HCT116 (cell line): ENCODE measurements around the gene HS6ST3. TPM values are rescaled to one million over a fixed set of nuclear protein-coding genes. Genes with fewer than 3 reads are reported as not detected.

ENCODE experiments used
- ATAC-seq: fragments of 200-7000 bp; cut with Tn5 transposase; 2 replicates; pipeline ENCODE4 v1.9.1; 2020; ENCODE audit warnings: mild to moderate bottlenecking, moderate library complexity
- BruUV-seq: library from RNA; stranded (reverse); fragments of 400-500 nt; replicated peaks from 2 replicates; lab custom pipeline; 2021; lab: Mats Ljungman, UMichigan
- CTCF ChIA-PET: fragments of 300-600 bp; sonication (Branson Sonifier 250); formaldehyde crosslinking; loops from one replicate; lab custom pipeline; 2021; ENCODE audit warnings: antibody characterized with exemption; lab: Charles Lee
- POLR2A ChIA-PET: fragments of 300-600, 350-600 bp; sonication (Branson Sonifier 250); formaldehyde crosslinking; loops from one replicate; lab custom pipeline; 2021; ENCODE audit warnings: antibody characterized with exemption; lab: Charles Lee
- RAD21 ChIA-PET, 2 experiments: fragments of 300-600 bp; sonication (Branson Sonifier 250); formaldehyde crosslinking; loops; one replicate each; lab custom pipeline; 2023; ENCODE audit warnings: low total read pairs in 2 of 2; ENCODE audit not compliant: uncharacterized antibody in 2 of 2, unreplicated experiment in 2 of 2, low non-redundant PET in 1 of 2; lab: Charles Lee
- DNase-seq: peaks from one replicate; pipeline ENCODE4 v3.0.0-alpha.2; 2010; ENCODE audit warnings: low read depth, low spot score
- H2AFZ ChIP-seq: fragments of 200-600 bp; shearing (Covaris generic), sonication (generic); 2 replicates; pipeline ENCODE4 v1.6.1; 2017; ENCODE audit warnings: low read depth, mixed run types, mixed read lengths, antibody characterized with exemption, low read length; ENCODE audit not compliant: poor library complexity, severe bottlenecking
- H3K27ac ChIP-seq: 2 replicates; pipeline ENCODE4 v1.5.1; 2012; ENCODE audit warnings: low read depth, low read length
- H3K27me3 ChIP-seq: fragments of 200-600 bp; sonication (generic); 2 replicates; pipeline ENCODE4 v1.6.1; 2016; ENCODE audit warnings: mixed run types, low read length, mixed read lengths; ENCODE audit not compliant: insufficient read depth
- H3K36me3 ChIP-seq, 2 experiments: fragments of 200-500 bp in 1 of 2; fragments of 200-600 bp in 1 of 2; sonication (Bioruptor generic) in 1 of 2; sonication (generic) in 1 of 2; 2 replicates each; pipeline versions ENCODE4 v1.5.1 to v1.6.1; 2014 to 2016; ENCODE audit warnings: low read length in 2 of 2, inconsistent platforms in 1 of 2, mixed read lengths in 1 of 2, mixed run types in 1 of 2; ENCODE audit not compliant: insufficient read depth in 2 of 2, control insufficient read depth in 1 of 2
- H3K4me1 ChIP-seq, 2 experiments: fragments of 200-600 bp in 1 of 2; sonication (generic) in 1 of 2; 2 replicates each; pipeline versions ENCODE4 v1.5.1 to v1.6.1; 2012 to 2017; ENCODE audit warnings: low read length in 2 of 2, inconsistent platforms in 1 of 2, mild to moderate bottlenecking in 1 of 2, mixed read lengths in 1 of 2, mixed run types in 1 of 2, moderate library complexity in 1 of 2; ENCODE audit not compliant: insufficient read depth in 2 of 2, control insufficient read depth in 1 of 2
- H3K4me2 ChIP-seq: fragments of 200-600 bp; sonication (generic); 2 replicates; pipeline ENCODE4 v1.6.1; 2017; ENCODE audit warnings: mixed run types, low read length, mixed read lengths
- H3K4me3 ChIP-seq, 2 experiments: fragments of 200-600 bp in 1 of 2; sonication (generic) in 1 of 2; replicated peaks in 1 of 2; 2 replicates each; pipeline ENCODE4 v1.5.1; 2011 to 2016; ENCODE audit warnings: low read length in 2 of 2, control low read depth in 1 of 2, low read depth in 1 of 2, mild to moderate bottlenecking in 1 of 2, mixed read lengths in 1 of 2, mixed run types in 1 of 2
- H3K79me2 ChIP-seq: fragments of 200-600 bp; sonication (generic); 2 replicates; pipeline ENCODE4 v1.6.1; 2017; ENCODE audit warnings: mild to moderate bottlenecking, mixed run types, low read length, moderate library complexity, mixed read lengths; ENCODE audit not compliant: insufficient read depth
- H3K9ac ChIP-seq: fragments of 200-600 bp; sonication (generic); 2 replicates; pipeline ENCODE4 v1.6.1; 2016; ENCODE audit warnings: low read length, mixed read lengths
- H3K9me2 ChIP-seq: fragments of 200-600 bp; sonication (generic), shearing (Covaris generic); 2 replicates; pipeline ENCODE4 v1.6.1; 2017; ENCODE audit warnings: mixed run types, mild to moderate bottlenecking, moderate library complexity; ENCODE audit not compliant: insufficient read depth
- H3K9me3 ChIP-seq, 2 experiments: fragments of 200-500 bp in 1 of 2; fragments of 200-600 bp in 1 of 2; sonication (Bioruptor generic) in 1 of 2; sonication (generic) in 1 of 2; 2 replicates each; pipeline ENCODE4 v1.6.1; 2014 to 2017; ENCODE audit warnings: low read length in 2 of 2, mixed read lengths in 2 of 2, inconsistent platforms in 1 of 2, low read depth in 1 of 2, mild to moderate bottlenecking in 1 of 2, mixed run types in 1 of 2, moderate library complexity in 1 of 2; ENCODE audit not compliant: control insufficient read depth in 1 of 2, insufficient read depth in 1 of 2
- H4K20me1 ChIP-seq: fragments of 200-600 bp; sonication (generic), shearing (Covaris generic); 2 replicates; pipeline ENCODE4 v1.6.1; 2017; ENCODE audit warnings: mixed run types, mild to moderate bottlenecking, moderate library complexity; ENCODE audit not compliant: insufficient read depth
- CBX3 ChIP-seq: IDR thresholded peaks from 2 replicates; pipeline ENCODE4 v1.6.1; 2012; ENCODE audit warnings: low read depth
- CEBPB ChIP-seq: IDR thresholded peaks from 2 replicates; pipeline ENCODE4 v1.6.1; 2012; ENCODE audit warnings: low read depth
- EGR1 ChIP-seq: IDR thresholded peaks from 2 replicates; pipeline ENCODE4 v1.6.1; 2012; ENCODE audit warnings: low read depth
- EZH2phosphoT487 ChIP-seq: fragments of 200-600 bp; IDR thresholded peaks from 2 replicates; pipeline ENCODE4 v1.6.1; 2018; ENCODE audit warnings: antibody characterized with exemption, borderline replicate concordance
- FOSL1 ChIP-seq: IDR thresholded peaks from 2 replicates; pipeline ENCODE4 v1.6.1; 2012; ENCODE audit warnings: low read depth
- JUND ChIP-seq: IDR thresholded peaks from 2 replicates; pipeline ENCODE4 v1.6.1; 2012
- POLR2A ChIP-seq: IDR thresholded peaks from 2 replicates; pipeline ENCODE4 v1.7.0; 2011; ENCODE audit warnings: borderline replicate concordance; ENCODE audit not compliant: insufficient read depth, insufficient read length; ENCODE audit errors: extremely low read depth
- POLR2AphosphoS5 ChIP-seq: IDR thresholded peaks from 2 replicates; pipeline ENCODE4 v1.6.1; 2011; ENCODE audit warnings: mild to moderate bottlenecking, low read depth, low read length, moderate library complexity
- RAD21 ChIP-seq: IDR thresholded peaks from 2 replicates; pipeline ENCODE4 v1.6.1; 2012; ENCODE audit warnings: low read depth, mild to moderate bottlenecking
- SIN3A ChIP-seq: IDR thresholded peaks from 2 replicates; pipeline ENCODE4 v1.6.1; 2012; ENCODE audit warnings: low read depth
- SP1 ChIP-seq: IDR thresholded peaks from 2 replicates; pipeline ENCODE4 v1.6.1; 2012; ENCODE audit warnings: low read depth
- SRF ChIP-seq: IDR thresholded peaks from 2 replicates; pipeline ENCODE4 v1.6.1; 2012; ENCODE audit warnings: low read depth
- TCF7L2 ChIP-seq: IDR thresholded peaks from 2 replicates; pipeline ENCODE4 v1.7.0; 2011; ENCODE audit warnings: borderline replicate concordance, inconsistent platforms; ENCODE audit not compliant: insufficient read depth, insufficient read length; ENCODE audit errors: extremely low read depth
- ZFX ChIP-seq: fragments of 450-650 bp; IDR thresholded peaks from 2 replicates; pipeline ENCODE4 v1.6.1; 2017
- ZNF274 ChIP-seq: fragments of 200-500 bp; sonication (Bioruptor generic); IDR thresholded peaks from 2 replicates; pipeline ENCODE4 v1.6.1; 2014; ENCODE audit warnings: mild to moderate bottlenecking, low read depth, low read length, inconsistent platforms
- intact Hi-C: fragments of 100-400 bp; cut with micrococcal nuclease; formaldehyde crosslinking; loops from 2 replicates; pipeline ENCODE4 v1.10.0; 2022
- total RNA-seq: library from RNA; stranded (reverse); gene quantifications from one replicate; pipeline ENCODE4 v1.2.1, GENCODE V29; 2021; ENCODE audit not compliant: unreplicated experiment
- TF ChIP-seq, protein P1 (sequence below): IDR thresholded peaks from 2 replicates; pipeline ENCODE4 v1.6.1; 2012; ENCODE audit warnings: low read depth
- TF ChIP-seq, protein P2 (sequence below): IDR thresholded peaks from 2 replicates; pipeline ENCODE4 v1.6.1; 2012

HS6ST3 gene
- total RNA-seq, 1 experiment from 2014 or later: 0.10 TPM

DNA sequence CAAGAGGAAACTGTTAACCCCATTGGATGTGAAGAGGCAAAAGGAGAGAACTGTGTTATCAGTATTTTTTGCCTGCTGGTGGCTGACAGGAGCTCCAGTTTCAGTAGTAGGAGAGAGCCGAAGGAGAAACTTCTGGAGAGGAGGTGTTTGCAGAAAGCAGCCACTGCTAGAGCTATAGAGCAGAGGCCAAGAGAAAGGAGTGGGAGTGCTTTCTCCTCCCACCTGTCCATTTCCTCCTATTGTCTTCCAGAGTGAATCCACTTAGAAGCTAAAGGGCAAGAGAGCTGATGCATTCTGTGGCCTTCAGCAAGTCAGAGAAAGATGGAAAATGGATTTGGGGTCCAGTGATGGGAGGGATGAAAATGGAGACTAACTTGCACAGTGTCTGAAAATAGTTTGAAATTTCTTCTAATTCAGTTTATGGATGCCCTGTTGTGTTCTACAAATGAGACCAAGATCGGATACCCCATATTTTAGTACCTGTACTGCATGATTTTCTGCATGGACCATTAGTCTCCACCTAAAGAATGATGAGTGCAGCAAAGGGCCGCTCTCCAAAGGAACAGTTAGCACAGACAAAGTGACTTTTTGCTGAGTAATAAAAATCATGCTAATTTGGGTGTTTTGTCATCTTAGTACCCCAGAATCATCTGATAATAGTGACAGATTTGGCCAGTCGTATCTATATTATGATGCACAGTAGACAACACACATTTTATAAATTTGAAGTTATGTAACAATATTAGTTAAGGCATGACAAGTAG lies 10.7 kb downstream of the HS6ST3 start:
- H3K9ac ChIP-seq: no peak overlapping the region
- no peak for DNase-seq
- H4K20me1 ChIP-seq: no peaks in the 10 kb centered on the region
- no peaks in the 10 kb centered on the region for H3K27me3 ChIP-seq
- H3K4me1 ChIP-seq: no peaks in the 10 kb centered on the region
- H3K9me3 ChIP-seq: no peaks in the 10 kb centered on the region
- H2AFZ ChIP-seq: no peak overlapping the region
- BruUV-seq: no TSS peak
- no peak overlapping the region for H3K4me3 ChIP-seq
- H3K27ac ChIP-seq: no peak overlapping the region
- TF ChIP-seq TCF7L2 (no peak), JUND (no peak), CBX3 (no peak), CEBPB (no peak), SP1 (no peak), SIN3A (no peak), EGR1 (no peak), SRF (no peak), ZFX (no peak), FOSL1 (no peak), POLR2AphosphoS5 (no peak), EZH2phosphoT487 (no peak), POLR2A (no peak), ZNF274 (no peak), RAD21 (no peak)
- TF ChIP-seq, protein P1, sequence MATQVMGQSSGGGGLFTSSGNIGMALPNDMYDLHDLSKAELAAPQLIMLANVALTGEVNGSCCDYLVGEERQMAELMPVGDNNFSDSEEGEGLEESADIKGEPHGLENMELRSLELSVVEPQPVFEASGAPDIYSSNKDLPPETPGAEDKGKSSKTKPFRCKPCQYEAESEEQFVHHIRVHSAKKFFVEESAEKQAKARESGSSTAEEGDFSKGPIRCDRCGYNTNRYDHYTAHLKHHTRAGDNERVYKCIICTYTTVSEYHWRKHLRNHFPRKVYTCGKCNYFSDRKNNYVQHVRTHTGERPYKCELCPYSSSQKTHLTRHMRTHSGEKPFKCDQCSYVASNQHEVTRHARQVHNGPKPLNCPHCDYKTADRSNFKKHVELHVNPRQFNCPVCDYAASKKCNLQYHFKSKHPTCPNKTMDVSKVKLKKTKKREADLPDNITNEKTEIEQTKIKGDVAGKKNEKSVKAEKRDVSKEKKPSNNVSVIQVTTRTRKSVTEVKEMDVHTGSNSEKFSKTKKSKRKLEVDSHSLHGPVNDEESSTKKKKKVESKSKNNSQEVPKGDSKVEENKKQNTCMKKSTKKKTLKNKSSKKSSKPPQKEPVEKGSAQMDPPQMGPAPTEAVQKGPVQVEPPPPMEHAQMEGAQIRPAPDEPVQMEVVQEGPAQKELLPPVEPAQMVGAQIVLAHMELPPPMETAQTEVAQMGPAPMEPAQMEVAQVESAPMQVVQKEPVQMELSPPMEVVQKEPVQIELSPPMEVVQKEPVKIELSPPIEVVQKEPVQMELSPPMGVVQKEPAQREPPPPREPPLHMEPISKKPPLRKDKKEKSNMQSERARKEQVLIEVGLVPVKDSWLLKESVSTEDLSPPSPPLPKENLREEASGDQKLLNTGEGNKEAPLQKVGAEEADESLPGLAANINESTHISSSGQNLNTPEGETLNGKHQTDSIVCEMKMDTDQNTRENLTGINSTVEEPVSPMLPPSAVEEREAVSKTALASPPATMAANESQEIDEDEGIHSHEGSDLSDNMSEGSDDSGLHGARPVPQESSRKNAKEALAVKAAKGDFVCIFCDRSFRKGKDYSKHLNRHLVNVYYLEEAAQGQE: no peak
- TF ChIP-seq, protein P2, sequence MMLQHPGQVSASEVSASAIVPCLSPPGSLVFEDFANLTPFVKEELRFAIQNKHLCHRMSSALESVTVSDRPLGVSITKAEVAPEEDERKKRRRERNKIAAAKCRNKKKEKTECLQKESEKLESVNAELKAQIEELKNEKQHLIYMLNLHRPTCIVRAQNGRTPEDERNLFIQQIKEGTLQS: no peak
- no peaks in the 10 kb centered on the region for H3K79me2 ChIP-seq
- ATAC-seq: no peak
- H3K4me2 ChIP-seq: no peak overlapping the region
- POLR2A ChIA-PET: no interaction called here
- intact Hi-C loops: no loop called here
- CTCF ChIA-PET: no interaction called here
- H3K9me2 ChIP-seq: no peaks in the 10 kb centered on the region
- H3K36me3 ChIP-seq: no peaks in the 10 kb centered on the region
- RAD21 ChIA-PET: no interaction called here
